GM18517 (cell line): ENCODE results near the gene SFRP5.

Experiments
- ATAC-seq: cut with Tn5 transposase; IDR thresholded peaks from one replicate; pipeline ENCODE4 v1.9.1; 2021; ENCODE audit warnings: mild to moderate bottlenecking, moderate library complexity; ENCODE audit not compliant: unreplicated experiment

SFRP5 gene

GRCh38 chr10:97788552-97789442 lies 17.0 kb upstream of the SFRP5 start:
- no peak for ATAC-seq

DNA sequence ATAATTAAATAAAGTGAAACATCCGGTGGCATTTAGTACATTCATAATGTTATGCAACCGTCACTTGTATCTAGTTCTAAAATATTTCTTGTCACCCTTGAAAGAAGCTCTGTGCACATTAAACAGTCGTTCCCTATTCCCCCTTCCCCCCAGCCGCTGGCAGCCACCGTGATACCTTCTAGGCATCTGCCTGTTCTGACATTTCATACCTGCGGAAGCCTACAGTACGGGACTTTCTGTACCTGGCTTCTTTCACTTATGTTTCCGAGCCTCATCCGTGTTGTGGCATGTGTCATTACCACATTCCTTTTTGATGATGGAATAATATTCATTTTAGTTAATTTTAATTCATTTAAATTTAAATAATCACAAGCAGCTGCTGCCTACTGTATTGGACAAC lies 13.9 kb upstream of the SFRP5 start:
- ATAC-seq: no peak

GRCh38 chr10:97785231-97785630 lies 13.4 kb upstream of the SFRP5 start:
- no peak for ATAC-seq

GRCh38 chr10:97784200-97784810 lies 12.5 kb upstream of the SFRP5 start:
- no peak for ATAC-seq

DNA sequence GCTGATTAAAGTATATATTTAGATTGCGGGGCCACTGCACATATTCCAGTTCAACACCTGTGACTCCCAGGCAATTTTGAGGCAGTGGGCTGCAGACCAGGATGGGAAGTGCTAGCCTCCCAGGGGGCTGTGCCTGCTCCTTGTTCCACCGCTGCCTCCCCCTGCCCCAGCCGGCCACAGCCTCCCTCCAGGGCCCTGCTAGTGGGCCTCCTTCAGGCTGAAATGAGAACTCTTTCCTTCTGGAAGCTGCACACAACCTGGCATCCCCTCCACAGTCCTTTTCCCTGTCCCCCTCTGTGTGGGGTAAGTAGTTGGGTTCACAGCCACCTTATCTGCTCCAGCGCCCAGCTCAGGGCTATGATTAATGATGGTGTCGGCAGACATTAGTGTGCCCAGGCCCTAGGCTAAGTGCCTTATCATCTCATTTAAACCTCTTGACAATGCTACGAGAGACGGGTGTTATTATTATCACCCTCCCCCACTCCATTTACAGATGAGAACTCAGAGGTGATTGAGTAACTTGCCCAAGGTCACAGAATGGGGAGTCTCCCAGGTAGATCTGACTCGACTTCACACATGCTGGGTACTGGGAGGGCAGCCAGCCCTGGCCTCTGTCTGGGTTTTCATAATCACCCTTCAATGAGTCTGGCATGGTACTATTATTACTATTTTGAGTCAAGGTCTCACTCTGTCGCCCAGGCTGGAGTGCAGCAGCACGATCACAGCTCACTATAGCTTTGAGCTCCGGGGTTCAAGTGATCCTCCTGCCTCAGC lies 10.8 kb upstream of the SFRP5 start:
- no peak for ATAC-seq

- no peak for ATAC-seq
Observed at GRCh38 chr10:97781618-97782331, 10.0 kb upstream of the SFRP5 start.

GRCh38 chr10:97780841-97781617 lies 9.2 kb upstream of the SFRP5 start:
- ATAC-seq: no peak

DNA sequence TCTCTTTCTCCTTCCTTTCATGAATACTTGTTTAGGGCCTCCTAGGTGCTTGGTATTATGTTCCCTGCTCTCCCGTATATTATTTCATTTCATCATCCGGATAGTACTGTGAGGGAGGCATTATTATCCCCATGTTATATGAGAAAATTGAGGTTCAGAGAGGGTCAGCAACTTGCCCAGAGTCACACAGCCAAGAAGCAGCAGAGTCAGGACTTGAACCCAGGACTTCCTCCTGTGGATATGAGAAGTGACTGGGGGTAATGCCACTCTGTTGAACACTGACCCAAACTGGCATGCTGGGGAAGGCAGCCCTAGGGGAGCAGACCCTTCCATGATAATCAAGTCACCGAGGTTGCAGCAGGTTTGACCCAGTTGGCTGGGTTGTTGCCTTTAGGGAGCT lies 8.2 kb upstream of the SFRP5 start:
- no peak for ATAC-seq

- ATAC-seq: no peak
Observed at GRCh38 chr10:97779492-97779891, 7.7 kb upstream of the SFRP5 start.

GRCh38 chr10:97778452-97779302 lies 6.9 kb upstream of the SFRP5 start:
- no peak for ATAC-seq

DNA sequence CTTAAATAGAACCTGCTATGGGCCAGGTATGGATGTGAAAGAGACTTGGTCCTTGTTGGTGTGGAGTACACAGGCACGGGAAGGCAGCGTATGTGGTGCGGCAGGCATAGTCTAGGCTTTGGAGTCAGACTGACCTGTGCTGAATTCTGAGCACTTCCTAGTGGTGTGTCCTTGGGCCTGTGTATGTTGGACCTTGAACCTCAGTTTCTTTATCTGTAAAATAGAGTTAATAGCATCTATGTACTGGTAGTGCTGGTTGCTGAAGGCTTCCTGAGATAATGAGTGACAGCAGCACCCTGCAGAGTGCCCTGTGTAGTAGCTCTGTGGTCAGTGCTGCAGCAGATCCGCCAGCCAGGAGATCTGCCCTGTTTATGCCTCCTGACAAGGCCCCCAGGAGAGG lies 5.3 kb upstream of the SFRP5 start:
- no peak for ATAC-seq

- no peak for ATAC-seq
Observed at GRCh38 chr10:97774811-97775294, 3.1 kb upstream of the SFRP5 start.

DNA sequence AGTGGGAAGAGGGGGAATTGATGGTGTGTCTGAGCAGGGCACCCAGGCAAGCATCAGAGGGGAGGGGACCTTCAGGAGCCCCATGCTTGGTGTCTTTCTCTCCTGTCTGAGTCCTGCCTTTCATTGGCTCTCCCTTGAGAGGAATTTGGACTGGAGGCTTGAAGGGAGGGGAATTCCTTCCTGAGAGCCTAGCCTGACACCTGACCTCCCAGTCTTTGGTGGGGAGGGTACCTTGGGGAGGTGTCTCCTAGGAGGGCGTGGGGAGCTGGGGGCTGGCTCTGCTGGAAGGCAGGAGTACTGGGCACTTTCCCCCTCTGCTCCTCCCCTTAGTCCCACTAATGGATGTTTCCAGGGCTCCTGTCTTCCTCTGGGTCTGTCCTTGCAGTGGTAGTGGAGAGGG lies 1.3 kb upstream of the SFRP5 start:
- ATAC-seq: no peak

GRCh38 chr10:97771055-97771891 lies 526 bp downstream of the SFRP5 start:
- no peak for ATAC-seq

DNA sequence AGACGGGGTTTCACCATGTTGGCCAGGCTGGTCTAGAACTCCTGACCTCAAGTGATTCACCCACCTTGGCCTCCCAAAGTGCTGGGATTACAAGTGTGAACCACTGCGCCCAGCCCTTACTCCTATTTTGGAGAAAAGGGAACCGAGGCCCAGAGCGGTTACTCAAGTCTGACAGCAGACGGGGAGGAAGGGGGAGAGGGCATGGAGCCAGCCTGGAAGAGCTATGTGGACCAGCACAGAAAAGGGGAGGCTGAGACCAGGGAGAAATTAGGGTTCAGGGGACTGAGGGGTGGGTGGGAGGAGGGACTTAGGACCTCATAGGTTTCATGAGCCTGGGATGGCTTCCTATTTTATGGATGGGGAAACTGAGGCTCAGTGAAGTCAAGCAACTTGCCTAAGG lies 1.5 kb downstream of the SFRP5 start:
- no peak for ATAC-seq

DNA sequence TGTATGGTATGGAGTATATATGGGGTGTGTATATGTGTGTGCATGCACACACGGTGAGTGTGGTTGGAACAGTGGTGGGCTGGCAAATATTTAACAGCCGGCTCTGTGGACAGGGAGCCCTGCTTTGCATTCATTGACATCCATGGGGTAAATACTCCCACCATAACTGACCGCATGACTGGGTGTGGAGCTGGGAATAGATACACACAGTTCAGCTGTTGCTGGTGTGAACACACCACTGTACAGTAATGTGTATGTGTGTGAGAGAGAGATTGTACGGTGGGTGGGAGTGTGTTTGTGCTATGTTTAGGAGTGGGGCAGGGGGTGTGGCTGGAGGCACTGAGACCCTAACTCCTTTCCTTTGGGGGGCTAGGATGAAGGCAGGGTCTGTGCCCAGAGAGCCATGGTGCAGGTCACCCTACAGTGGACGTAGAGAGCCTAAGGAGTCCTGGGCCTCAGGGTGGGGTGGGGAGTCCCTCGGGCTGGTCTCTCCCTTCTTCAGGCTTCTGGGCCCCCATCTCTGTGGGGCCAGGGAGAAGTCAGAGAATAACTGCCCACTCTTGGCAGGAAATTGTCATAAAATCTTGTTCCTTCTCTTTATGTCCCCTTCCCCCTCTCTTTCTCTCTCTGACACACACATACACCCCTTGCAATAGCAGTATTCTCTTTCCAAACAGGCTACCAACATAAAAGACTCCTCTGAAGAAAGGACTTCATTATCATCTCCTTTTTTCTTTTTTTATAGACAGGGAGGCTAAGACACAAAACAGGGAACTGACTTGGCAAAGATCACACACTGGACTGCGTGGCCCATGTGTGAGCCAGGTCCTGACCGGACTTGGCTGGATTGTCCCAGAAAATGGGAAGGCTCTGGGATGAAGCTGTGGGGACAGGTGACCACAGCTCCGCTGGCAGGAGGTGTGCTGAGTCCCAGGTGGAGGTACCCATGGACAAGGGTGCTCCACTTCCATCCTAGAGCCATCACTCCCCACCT lies 3.2 kb downstream of the SFRP5 start:
- ATAC-seq: no peak
